Caki2 (cell line): ENCODE data around the gene PHLDB1. TPM values are rescaled to one million over a fixed set of nuclear protein-coding genes. Genes with fewer than 3 reads are reported as not detected.

Experiments
- DNase-seq: peaks from one replicate; pipeline ENCODE4 v3.0.0-alpha.2; 2015; ENCODE audit warnings: low read depth
- in situ Hi-C: cut with HindIII; loops from 2 replicates; pipeline ENCODE4 v1.10.0; 2016; ENCODE audit warnings: low sequenced_read_pairs, low pct_unique_long_range_greater_than_20kb, mixed read lengths
- total RNA-seq: library from RNA; depleted of rRNA; stranded (reverse); fragments of >200 nt; shearing (Covaris generic); gene quantifications from 2 replicates; pipeline ENCODE4 v1.2.3, GENCODE V29; 2014; ENCODE audit warnings: low replicate concordance; rRNA removed

Gene PHLDB1
- total RNA-seq, 1 experiment from 2014 or later: 26.6 TPM

DNA sequence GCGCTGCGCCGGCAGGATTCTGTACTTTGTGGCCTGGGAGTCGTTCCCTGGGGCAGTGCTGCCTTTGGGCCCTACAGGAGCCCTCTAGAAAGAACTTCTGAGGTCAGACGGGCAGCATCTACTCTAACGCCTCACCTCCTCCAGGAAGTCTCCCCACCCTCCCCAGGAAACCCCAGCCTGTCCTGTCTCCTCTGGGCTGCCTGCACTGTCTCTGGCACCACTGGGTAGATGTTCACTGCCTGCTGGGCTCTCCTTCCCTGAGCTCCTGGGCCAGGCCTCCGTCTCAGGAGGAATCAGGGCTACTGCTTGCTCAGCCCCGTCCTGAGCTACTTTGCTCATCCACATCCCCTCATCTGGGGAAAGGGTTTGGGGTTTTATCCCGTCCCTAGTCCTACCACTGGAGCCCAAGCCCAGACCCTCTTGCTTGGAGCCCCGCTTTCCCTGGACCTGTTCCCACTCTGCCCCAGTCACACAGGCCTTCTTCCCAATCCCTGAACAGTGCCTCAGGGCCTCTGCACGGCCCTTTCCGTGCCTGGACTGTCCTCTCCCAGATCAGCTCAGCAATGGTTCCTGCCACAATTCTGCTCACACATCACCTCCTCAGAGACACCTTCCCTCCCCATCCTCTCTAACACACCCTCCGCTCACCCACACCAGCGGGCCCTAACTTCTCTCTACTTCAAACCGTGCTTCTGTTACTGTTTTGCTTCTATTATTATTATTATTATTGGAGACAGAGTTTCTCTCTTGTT is 83.3 kb downstream of the PHLDB1 start:
- no peak for DNase-seq
- in situ Hi-C loops: no loop called here

DNA sequence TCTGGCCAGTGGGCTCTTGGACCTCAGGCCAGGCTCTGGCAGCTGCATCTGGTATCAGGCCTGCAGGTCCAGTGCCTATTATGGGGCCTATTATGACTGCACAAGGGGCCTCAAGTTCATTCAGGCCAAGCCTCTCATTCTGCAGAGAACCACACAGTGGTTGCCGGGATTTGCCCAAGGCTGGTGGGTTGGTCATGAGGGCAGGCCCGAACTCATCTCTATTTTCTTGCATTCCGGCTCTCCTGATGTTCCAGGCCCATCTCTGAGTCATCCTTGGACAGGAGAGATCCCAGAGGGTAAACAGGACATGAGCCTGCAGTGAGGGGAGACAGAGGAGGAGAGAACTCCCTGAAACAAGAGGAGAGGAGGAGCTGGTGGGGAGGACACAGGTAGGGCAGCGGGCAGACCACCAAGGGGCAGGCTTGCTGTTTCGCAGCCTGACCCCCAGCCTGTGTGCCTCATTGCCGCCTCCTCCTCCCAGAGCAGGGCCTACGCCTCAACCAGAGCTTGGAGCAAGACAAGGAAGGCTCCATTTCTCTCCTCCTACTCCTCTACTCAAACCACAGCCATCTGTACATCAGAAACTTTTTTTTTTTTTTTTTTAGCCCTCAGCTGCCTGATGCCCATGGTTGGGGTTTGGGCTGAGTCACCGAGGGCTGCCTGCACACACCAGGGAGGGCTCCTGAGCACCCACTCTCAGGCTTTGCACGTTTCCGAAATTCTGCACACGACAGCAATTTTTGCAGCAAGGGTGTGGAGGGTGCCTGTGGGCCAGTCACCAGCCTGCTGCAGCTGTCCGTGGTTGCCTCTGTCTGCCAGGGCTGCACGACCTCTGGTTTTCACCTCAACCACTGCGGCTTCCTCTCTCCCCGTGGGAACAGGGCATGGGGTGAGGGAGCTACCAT is 84.8 kb downstream of the PHLDB1 start:
- DNase-seq: no peak
- in situ Hi-C loops: no loop called here

DNA sequence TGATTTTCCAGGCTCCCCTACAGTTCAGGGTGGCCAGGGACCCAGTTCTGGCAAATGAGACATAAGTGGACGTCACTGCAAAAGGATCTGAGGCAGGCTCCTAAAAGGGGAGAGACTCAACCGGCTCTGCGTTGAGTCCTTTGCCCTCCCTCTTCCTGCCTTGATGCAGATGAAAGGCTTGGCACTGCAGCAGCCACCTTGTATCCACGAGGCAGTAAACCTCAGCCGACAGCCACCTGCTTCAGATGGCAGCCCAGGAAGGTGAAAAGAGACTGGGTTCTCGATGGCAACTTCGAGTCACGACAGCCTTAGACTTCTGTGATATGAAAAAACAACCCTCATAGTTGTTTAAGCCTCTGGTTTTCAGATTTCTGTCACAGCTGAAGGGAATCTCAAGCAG is 86.8 kb downstream of the PHLDB1 start:
- in situ Hi-C loops: no loop called here
- DNase-seq: no peak

DNA sequence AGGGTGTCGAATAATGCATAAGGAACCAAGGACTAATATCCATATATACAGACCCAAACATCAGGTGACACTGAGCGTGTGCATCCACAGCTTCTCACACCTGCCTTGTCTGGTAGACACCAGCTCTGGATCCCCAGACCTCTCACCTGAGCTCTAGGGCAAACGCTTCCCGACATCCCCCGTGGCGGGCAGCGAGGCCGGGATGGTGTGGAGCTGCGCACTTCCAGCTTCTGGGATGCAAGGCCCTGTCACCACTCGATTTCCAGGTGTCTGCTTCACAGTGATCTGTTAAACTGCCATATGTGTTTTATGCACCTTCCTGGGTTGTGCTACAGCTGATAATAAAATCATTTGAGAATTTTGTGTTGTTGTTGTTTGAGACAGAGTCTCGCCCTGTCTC is 87.4 kb downstream of the PHLDB1 start:
- no peak for DNase-seq
- in situ Hi-C loops: no loop called here

DNA sequence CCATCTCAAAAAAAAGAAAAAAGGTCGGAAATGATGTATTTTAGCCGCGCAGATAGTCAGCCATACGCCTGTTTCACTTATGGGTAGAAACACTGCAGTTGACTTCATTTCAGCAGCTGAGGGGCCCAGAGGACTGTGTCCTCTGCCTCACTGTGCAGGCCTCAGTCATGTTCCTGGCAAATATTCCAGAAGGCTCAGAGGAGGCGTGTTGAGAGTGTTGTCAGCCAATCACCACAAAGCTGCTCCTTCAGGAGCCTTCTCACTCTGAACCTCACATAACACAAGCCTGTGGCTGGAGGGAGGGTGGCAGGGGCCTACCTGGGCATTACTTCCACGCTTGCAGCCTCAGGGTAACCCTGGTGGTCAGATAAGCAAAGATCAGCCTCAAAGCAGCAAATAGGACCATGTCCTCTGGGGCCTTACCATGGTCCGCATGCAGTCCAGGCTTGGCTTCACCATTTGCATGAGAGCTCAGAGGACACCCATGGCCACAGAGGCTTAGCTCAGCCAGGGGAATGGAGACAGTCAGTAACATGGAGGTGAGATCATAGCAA is 89.3 kb downstream of the PHLDB1 start:
- in situ Hi-C loops: no loop called here
- no peak for DNase-seq

DNA sequence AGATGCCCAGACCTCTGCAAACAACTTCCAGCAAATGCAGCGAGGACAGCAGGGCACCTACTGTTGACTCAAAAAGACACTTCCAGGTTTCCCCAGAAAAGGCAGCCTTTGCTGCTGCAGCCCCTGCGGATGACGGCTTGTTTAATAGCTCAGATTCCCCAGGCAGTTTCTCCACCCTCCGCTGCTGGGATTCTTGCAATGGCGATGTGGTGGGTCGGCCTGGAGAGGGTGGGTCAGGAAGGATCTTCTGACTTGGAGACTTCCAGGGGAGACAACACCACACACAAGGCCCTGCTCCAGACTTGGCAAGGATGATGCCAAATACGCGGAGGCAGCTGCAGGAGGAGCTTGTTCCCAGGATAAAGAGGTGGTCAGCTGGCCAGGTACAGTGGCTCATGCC is 89.9 kb downstream of the PHLDB1 start:
- in situ Hi-C loops: no loop called here
- DNase-seq: no peak

DNA sequence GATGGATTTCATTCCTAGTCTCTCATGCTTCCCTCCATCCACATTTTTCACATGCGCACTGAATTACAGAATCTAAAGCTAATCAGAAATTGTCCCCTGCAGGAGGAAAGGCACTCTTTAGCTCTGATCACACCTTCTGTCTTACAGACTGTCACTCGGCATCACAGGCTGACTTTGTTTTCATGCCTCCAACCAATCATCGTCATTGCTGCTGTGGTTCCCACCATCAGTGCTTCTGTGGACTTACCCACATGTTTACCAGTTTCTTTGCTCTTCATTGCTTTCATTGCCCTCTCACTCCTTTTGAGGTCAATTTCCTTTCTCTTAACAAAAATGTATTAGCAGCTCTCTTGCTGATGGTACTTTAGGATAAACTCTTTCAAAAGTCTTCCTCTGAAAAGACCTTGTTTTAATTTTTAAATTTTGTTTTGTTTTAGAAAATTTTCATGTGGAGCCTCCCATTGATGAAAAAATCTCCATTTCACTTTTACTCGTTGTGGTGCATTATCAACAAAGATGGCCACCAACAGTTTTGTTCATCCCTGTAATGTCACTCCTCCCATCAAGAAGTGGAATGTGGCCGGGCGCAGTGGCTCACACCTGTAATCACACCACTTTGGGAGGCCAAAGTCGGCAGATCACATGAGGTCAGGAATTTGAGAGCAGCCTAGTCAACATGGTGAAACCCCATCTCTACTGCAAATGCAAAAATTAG is 92.2 kb downstream of the PHLDB1 start:
- DNase-seq: no peak
- in situ Hi-C loops: no loop called here

DNA sequence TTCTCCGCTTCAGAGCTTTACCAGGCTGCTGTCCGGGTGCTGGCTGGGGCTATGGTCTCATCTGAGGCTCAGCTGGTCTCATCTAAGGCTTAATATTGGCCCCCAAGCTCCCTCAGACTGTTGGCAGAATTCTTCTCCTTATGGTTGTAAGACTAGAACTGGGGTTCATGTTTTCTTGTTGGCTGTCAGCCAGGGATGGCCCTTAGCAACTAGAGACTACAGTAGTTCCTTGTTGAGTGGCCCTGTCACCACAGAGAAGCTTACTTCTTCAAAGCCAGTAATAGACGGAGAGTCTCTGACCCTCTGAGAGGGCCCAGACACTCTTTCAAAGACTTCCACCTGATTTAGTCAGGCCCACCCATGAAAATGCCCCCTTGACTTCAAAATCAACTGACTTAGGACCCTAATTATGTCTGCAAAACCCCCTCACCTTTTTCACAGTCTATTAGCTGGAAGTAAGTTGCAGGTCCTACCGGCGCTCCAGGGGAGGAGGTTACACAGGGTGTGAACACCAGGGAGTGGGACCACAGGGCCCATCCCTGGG is 96.2 kb downstream of the PHLDB1 start:
- in situ Hi-C loops: no loop called here

DNA sequence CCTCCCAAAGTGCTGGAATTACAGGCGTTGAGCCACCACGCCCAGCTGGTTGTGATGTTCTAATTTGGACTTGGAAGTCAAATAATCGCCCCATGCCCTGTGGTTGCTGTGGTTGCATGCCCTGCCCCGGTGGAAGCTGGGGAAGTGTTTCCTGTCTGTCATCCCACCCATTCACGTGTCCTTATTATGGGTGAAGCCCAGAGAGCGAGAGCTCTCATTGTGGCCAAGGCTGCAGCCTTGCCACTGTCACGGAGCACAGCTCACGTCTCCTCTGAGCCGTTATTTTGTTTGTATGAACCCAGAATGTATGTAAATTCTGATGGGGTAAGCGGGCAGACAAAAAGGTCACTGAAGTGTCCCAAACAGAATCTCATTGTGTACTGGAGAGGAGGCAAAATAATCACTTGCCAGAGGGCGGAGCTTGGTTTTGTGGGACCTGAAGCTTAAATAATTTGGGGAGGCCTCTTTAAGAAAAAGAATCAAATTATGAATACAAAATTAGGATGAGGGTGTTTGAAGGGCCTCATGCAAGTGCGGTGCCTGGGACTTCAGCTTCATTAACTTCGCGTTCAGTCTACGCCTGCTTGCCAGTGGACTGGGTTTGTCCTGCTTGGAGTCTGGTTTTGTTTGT is 97.8 kb downstream of the PHLDB1 start:
- DNase-seq: no peak
- in situ Hi-C loops: no loop called here

More for the DNA sequence above, 96.2 kb downstream of the PHLDB1 start:
- DNase-seq: no peak

DNA sequence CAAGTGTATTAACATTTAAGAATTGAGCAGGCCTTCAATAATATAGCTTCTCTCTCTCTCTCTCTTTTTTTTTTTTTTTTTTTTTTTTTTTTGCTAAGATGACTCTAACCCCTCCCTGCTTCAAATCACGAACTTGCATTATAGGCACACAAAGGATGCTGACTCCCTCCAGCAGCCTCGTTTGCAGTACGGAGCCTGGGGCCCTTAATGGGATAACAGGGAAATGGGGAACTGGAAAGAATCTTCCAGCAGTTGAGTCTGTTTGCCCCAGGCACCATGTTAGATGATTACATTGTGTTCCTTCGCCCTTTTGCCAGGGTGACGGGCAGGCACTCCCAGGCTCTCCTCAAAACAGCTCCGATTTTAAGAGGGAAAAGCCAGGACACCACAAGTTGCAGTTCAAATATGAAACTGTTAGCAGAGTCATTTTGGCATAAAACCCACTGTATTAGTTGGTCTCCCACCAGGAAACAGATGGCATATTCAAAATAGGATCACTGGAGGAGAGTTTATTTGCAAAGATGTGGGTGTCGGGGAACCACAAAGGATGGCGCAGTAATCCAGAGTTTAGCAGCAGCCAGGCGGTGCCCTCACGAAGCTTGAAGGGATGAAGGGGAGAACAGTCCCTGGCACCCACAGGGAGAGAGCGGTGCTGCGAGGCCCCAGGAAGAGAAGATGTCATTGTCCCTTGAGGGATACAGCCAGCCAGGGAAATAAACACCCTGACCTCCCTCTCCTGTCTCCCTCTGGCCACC is 98.6 kb downstream of the PHLDB1 start:
- no peak for DNase-seq
- in situ Hi-C loops: no loop called here

DNA sequence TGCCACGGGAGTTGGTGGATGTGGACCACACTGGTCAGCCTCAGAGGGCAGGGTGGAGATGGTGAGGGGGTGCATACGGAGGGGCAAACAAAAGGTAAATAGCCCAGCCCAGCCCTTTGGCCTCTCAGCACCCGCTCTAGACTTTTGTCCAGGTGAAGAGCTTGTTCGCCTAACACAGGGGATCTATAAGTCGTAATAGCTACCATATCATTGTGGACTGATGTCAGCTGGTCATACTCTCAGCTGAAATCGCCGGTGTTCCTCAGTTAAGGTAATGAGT is 99.1 kb downstream of the PHLDB1 start:
- in situ Hi-C loops: no loop called here
- DNase-seq: no peak

Other genes starting within 250 kb of the PHLDB1 start
- 13.3 and 16.0 TPM in 2 replicates for gene UBE4A, start 248.0 kb upstream of the PHLDB1 start, total RNA-seq
- gene ATP5MG, start 206.0 kb upstream of the PHLDB1 start, total RNA-seq: 126 and 158 TPM in 2 replicates
- 5.3 and 20.3 TPM in 2 replicates for gene KMT2A, start 171.1 kb upstream of the PHLDB1 start, total RNA-seq
- gene TTC36, start 80.1 kb upstream of the PHLDB1 start, total RNA-seq: not detected in 2 replicates
- 3.0 and 7.9 TPM in 2 replicates for gene TMEM25, start 76.4 kb upstream of the PHLDB1 start, total RNA-seq
- 11.9 and 21.1 TPM in 2 replicates for gene IFT46, start 41.7 kb upstream of the PHLDB1 start, total RNA-seq
- gene ARCN1, start 35.2 kb upstream of the PHLDB1 start, total RNA-seq: 66.8 and 80.1 TPM in 2 replicates
- gene TREH, start 72.0 kb downstream of the PHLDB1 start, total RNA-seq: not detected in 2 replicates
- gene DDX6, start 183.5 kb downstream of the PHLDB1 start, total RNA-seq: 26.7 and 37.1 TPM in 2 replicates